ENCODE measurements around the gene KDM4C.
"Not testable (repeated sequence)": the region's sequence is repeated elsewhere in the genome, so short reads cannot be mapped to it uniquely, and the experiment has no call there.

KDM4C gene

GRCh38 chr9:6757456-6758247, at the start of gene KDM4C:
Gene KDM4C, plus strand, starts transcription at chr9:6757973. Its CDS starts 35,016 bp downstream, at chr9:6792989.
- DNase-seq (ENCODE audit: low spot score) = peak; percentile 90

- DNase-seq (ENCODE audit: low spot score) = no peak
These were observed 49.0 kb upstream of the KDM4C start for GRCh38 chr9:6708732-6709131.

- DNase-seq (ENCODE audit: low spot score) = no peak
These were observed 46.4 kb upstream of the KDM4C start for GRCh38 chr9:6711403-6711802.

- DNase-seq (ENCODE audit: low spot score) = no peak
These were observed 45.7 kb upstream of the KDM4C start for GRCh38 chr9:6712041-6712440.

- no peak for DNase-seq (ENCODE audit: low spot score)
These were observed 43.6 kb upstream of the KDM4C start for GRCh38 chr9:6714176-6714575.

GRCh38 chr9:6715153-6715754, 42.5 kb upstream of the KDM4C start:
- DNase-seq (ENCODE audit: low spot score) = not testable (repeated sequence)

GRCh38 chr9:6715755-6716643, 41.8 kb upstream of the KDM4C start:
- DNase-seq (ENCODE audit: low spot score) = peak; percentile 54

GRCh38 chr9:6716766-6717165, 41.0 kb upstream of the KDM4C start:
- DNase-seq (ENCODE audit: low spot score) = no peak

- DNase-seq (ENCODE audit: low spot score) = no peak
These were observed 33.8 kb upstream of the KDM4C start for GRCh38 chr9:6723881-6724420.

- DNase-seq (ENCODE audit: low spot score) = no peak
These were observed 24.5 kb upstream of the KDM4C start for GRCh38 chr9:6733257-6733656.

- no peak for DNase-seq (ENCODE audit: low spot score)
These were observed 23.9 kb upstream of the KDM4C start for GRCh38 chr9:6733831-6734230.

GRCh38 chr9:6735422-6735821, 22.4 kb upstream of the KDM4C start:
- no peak for DNase-seq (ENCODE audit: low spot score)

GRCh38 chr9:6739218-6739617, 18.6 kb upstream of the KDM4C start:
- DNase-seq (ENCODE audit: low spot score) = no peak

GRCh38 chr9:6748861-6749260, 8.9 kb upstream of the KDM4C start:
- DNase-seq (ENCODE audit: low spot score) = not testable (repeated sequence)

GRCh38 chr9:6754861-6755260, 2.9 kb upstream of the KDM4C start:
- DNase-seq (ENCODE audit: low spot score) = not testable (repeated sequence)

GRCh38 chr9:6757132-6757455, 679 bp upstream of the KDM4C start:
- peak; percentile 24 for DNase-seq (ENCODE audit: low spot score)

- DNase-seq (ENCODE audit: low spot score) = no peak
These were observed 400 bp downstream of the KDM4C start for GRCh38 chr9:6758248-6758497.

- DNase-seq (ENCODE audit: low spot score) = peak; percentile 37
These were observed 868 bp downstream of the KDM4C start for GRCh38 chr9:6758498-6759184.

GRCh38 chr9:6759185-6759977, 1.6 kb downstream of the KDM4C start:
- no peak for DNase-seq (ENCODE audit: low spot score)

GRCh38 chr9:6761306-6761705, 3.5 kb downstream of the KDM4C start:
- DNase-seq (ENCODE audit: low spot score) = no peak

GRCh38 chr9:6763244-6763643, 5.5 kb downstream of the KDM4C start:
- no peak for DNase-seq (ENCODE audit: low spot score)

All from HuH-7.5 (cell line).